ENCODE results near the gene PDE7B. TPM values are rescaled to one million over a fixed set of nuclear protein-coding genes. Genes with fewer than 3 reads are reported as not detected.
"Not testable (repeated sequence)": the region's sequence is repeated elsewhere in the genome, so short reads cannot be mapped to it uniquely, and the experiment has no call there.

Gene PDE7B
- total and polyA plus RNA-seq, 2 of the 8 experiments (the other 6 are each of a cell fraction or from before 2014, with no cell fraction given), result not detected

DNA sequence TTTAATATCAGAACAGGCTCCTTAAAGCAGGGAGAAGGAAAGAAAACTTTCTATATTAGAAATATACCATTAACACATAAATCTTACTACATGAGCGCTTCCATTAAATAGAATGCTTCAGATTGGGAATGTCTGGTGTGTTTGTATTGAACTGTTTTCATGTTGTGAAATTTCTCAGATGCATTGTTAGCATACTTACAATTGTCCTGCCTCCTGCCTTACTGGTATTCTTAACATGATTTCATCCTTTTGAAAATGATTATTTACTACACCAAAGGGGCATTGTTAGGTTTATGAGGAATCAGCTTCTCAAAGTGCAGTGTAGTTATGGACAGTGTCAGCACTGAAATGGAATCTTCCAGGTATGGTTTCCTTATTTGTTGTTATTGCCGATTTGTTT, 253.1 kb downstream of the PDE7B start (continued):
- TF ChIP-seq CTBP2 (IDR thresholded peaks at IDR 0.05; ENCODE audit: borderline replicate concordance, insufficient read depth, insufficient read length, low read length) (no peak), POU5F1 (IDR thresholded peaks at IDR 0.05; ENCODE audit: low read depth, low read length) (no peak)

DNA sequence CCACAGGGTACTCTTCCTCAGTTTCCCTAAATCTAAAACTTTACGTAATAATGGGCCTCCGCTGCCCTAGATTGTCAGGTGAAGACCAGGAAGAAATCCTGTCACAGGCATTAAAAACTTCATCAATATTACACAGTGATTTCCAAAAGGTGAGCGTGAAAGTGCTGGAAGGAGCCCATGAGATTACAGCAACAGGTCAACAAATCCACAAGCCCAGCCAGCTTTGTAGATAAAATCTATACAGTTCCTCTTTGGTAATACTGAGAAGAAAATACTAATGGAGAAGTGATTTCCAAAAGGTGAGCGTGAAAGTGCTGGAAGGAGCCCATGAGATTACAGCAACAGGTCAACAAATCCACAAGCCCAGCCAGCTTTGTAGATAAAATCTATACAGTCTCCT, 254.3 kb downstream of the PDE7B start:
- H2AK5ac ChIP-seq (ENCODE audit: low read depth, low read length); H3K79me2 ChIP-seq (ENCODE audit: control insufficient read depth in 1 of 2, insufficient read depth in 2 of 2, low read length in 2 of 2); H3K4me3 ChIP-seq (ENCODE audit: extremely low read depth in 1 of 4, insufficient read depth in 2 of 4, low read depth in 3 of 4, low read length in 4 of 4); H4K20me1 ChIP-seq (replicated peaks in 1 of 2; ENCODE audit: control insufficient read depth in 1 of 2, insufficient read depth in 2 of 2, low read length in 2 of 2); H4K5ac ChIP-seq (ENCODE audit: insufficient read length, low read depth, low read length); H2BK120ac ChIP-seq (replicated peaks; ENCODE audit: low read depth, low read length); H3K4ac ChIP-seq (replicated peaks; ENCODE audit: insufficient read length, low read depth, low read length); H3K18ac ChIP-seq (ENCODE audit: extremely low read depth, low read length); H3K9ac ChIP-seq (replicated peaks in 1 of 4; ENCODE audit: extremely low read depth in 1 of 4, low read depth in 3 of 4, low read length in 3 of 4); H3K4me2 ChIP-seq (ENCODE audit: insufficient read depth in 1 of 2, low read depth in 2 of 2, low read length in 2 of 2); DNase-seq (ENCODE audit: low read depth in 1 of 2, low spot score in 2 of 2); H3K79me1 ChIP-seq (ENCODE audit: low read depth, low read length); H2BK15ac ChIP-seq (ENCODE audit: low read length); H2BK20ac ChIP-seq (ENCODE audit: low read length); H2AFZ ChIP-seq (ENCODE audit: low read length); H2BK5ac ChIP-seq (ENCODE audit: low read depth, low read length); H3K9me3 ChIP-seq (ENCODE audit: insufficient read depth in 2 of 2, low read depth in 1 of 2, low read length in 1 of 2); H3K23me2 ChIP-seq (ENCODE audit: low read depth, low read length); H3K36me3 ChIP-seq (ENCODE audit: control insufficient read depth in 2 of 4, insufficient read depth in 4 of 4, low read length in 3 of 4); H4K91ac ChIP-seq (replicated peaks; ENCODE audit: insufficient read length, low read length); H4K8ac ChIP-seq (ENCODE audit: extremely low read depth, insufficient read depth, low read length); H3K56ac ChIP-seq (replicated peaks; ENCODE audit: insufficient read length, low read depth, low read length); H2BK12ac ChIP-seq (ENCODE audit: low read depth, low read length); H3K14ac ChIP-seq (ENCODE audit: insufficient read length); H3K4me1 ChIP-seq (replicated peaks in 1 of 4; ENCODE audit: control insufficient read depth in 3 of 4, insufficient read depth in 4 of 4, low read length in 3 of 4); FAIRE-seq; H3K23ac ChIP-seq (ENCODE audit: insufficient read length); H3K27ac ChIP-seq (ENCODE audit: low read depth, low read length): not testable (repeated sequence)
- peaks cover 41 to 71% (median 66%) of the 10 kb centered on the region in 4 experiments for H3K27me3 ChIP-seq (replicated peaks in 1 of 4; ENCODE audit: control insufficient read depth in 3 of 4, extremely low read depth in 1 of 4, insufficient read depth in 3 of 4, low read length in 3 of 4)
- 82% methylated on average over 4 of the region's 4 CpGs; no CpG with 5 or more reads in 1 of the 2 experiments for WGBS, 2 experiments (ENCODE audit: extremely low coverage in 1 of 2, insufficient coverage in 1 of 2, insufficient read length in 1 of 2, insufficient replicate concordance in 2 of 2, low coverage in 1 of 2, low lambda C conversion rate in 2 of 2, missing lambda C conversion rate in 1 of 2)
- CTCF ChIA-PET (ENCODE audit: partially characterized antibody), result interaction anchor here (4.1 kb wide), 1 partner anchor 7 kb away, joined by 15 read pairs; no protein-coding TSS in a partner anchor
- POLR2A ChIA-PET (ENCODE audit: partially characterized antibody), result interaction anchor here (0.6 kb wide), 1 partner anchor 53 kb away, joined by 3 read pairs; no protein-coding TSS in a partner anchor

Data from H1 (cell line).